ENCODE measurements around the gene TFPI. TPM values are rescaled to one million over a fixed set of nuclear protein-coding genes. Genes with fewer than 3 reads are reported as not detected.

The TFPI gene
- total RNA-seq, 2 donors from 2014 or later: 63.5 to 86.8 TPM

DNA sequence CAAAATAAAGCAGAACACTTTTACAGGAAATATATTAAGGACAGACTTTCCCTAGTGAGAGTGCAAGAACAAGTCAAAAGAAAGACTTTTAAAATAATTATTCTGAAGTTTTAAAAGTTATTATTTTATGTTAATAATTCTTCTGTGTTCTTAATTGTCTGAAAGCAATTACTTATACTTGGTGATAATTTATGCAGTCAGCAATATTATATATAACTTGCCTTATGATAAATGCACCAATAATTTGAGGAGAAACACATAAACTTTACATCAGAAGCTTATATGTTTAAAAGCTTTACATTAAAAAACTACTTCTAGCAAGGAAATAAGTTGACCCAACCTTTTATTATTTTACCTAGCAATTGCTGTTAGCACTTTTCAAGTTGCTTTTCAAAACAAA, 102.7 kb downstream of the TFPI start:
- H3K27ac ChIP-seq: no peak overlapping the region
- no peak for ATAC-seq (ENCODE audit: insufficient number of reproducible peaks, low FRiP score, low read depth)
- H3K9me3 ChIP-seq: no peaks in the 10 kb centered on the region
- no peaks in the 10 kb centered on the region for H3K4me1 ChIP-seq (ENCODE audit: control insufficient read depth in 1 of 2, low read depth in 2 of 2)
- TF ChIP-seq, protein P1, sequence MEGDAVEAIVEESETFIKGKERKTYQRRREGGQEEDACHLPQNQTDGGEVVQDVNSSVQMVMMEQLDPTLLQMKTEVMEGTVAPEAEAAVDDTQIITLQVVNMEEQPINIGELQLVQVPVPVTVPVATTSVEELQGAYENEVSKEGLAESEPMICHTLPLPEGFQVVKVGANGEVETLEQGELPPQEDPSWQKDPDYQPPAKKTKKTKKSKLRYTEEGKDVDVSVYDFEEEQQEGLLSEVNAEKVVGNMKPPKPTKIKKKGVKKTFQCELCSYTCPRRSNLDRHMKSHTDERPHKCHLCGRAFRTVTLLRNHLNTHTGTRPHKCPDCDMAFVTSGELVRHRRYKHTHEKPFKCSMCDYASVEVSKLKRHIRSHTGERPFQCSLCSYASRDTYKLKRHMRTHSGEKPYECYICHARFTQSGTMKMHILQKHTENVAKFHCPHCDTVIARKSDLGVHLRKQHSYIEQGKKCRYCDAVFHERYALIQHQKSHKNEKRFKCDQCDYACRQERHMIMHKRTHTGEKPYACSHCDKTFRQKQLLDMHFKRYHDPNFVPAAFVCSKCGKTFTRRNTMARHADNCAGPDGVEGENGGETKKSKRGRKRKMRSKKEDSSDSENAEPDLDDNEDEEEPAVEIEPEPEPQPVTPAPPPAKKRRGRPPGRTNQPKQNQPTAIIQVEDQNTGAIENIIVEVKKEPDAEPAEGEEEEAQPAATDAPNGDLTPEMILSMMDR (IDR thresholded peaks at IDR 0.05): no peak
- H3K27me3 ChIP-seq (replicated peaks; ENCODE audit: insufficient read depth): no peaks in the 10 kb centered on the region
- DNase-seq (ENCODE audit: low spot score): no peak
- H3K4me3 ChIP-seq: no peak overlapping the region
- no peaks in the 10 kb centered on the region for H3K36me3 ChIP-seq

DNA sequence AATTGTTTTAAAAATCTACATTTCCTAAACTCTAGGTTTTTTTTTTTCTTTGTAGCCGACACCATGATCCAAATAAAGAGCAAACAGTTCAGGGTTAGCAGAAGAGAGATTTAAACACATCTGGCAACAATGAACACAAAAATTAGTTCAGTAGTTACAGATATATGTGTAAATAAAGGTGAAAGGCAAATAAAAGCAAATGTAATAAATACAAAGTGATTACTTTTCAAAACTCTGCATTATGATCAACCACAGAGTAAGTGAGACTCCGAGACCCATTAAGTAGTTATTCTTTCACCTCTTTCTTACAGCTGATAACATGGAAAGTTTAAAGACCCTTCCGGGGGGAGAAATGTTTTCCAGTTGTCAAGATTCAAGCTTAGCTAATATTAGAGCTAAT, 106.9 kb downstream of the TFPI start:
- Histone ChIP-seq H3K4me3 (peak overlapping the region; percentile 70), H3K9me3 (no peaks in the 10 kb centered on the region), H3K27ac (peak overlapping the region in 1 of 2 donors; percentile 43), H3K27me3 (replicated peaks; ENCODE audit: insufficient read depth) (no peaks in the 10 kb centered on the region), H3K4me1 (ENCODE audit: control insufficient read depth in 1 of 2, low read depth in 2 of 2) (no peaks in the 10 kb centered on the region), H3K36me3 (no peaks in the 10 kb centered on the region)
- DNase-seq (ENCODE audit: low spot score) (no peak), ATAC-seq (ENCODE audit: insufficient number of reproducible peaks, low FRiP score, low read depth) (no peak)
- TF ChIP-seq, protein P1 (IDR thresholded peaks at IDR 0.05): no peak

DNA sequence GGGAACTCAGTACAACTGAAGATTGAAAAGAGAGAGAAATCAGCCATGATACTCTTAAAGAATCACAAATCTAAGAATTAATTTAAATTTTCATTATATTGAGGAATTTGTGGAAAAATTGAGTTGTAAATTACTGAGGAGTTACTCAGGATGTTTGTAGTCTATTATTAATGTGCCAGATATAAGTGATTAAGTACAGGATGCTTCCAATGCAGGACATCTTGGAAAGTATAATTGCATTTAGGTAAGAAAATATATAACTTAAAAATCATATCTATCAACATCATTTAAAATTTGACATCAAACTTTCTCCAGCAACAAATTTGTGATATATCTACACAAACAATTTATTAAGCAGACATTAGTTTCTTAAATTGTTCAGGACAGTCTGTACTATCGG, 107.5 kb downstream of the TFPI start:
- Histone ChIP-seq H3K36me3 (no peaks in the 10 kb centered on the region), H3K4me1 (ENCODE audit: control insufficient read depth in 1 of 2, low read depth in 2 of 2) (no peaks in the 10 kb centered on the region), H3K4me3 (peak overlapping the region; percentile 70), H3K27me3 (replicated peaks; ENCODE audit: insufficient read depth) (no peaks in the 10 kb centered on the region), H3K27ac (no peak overlapping the region), H3K9me3 (no peaks in the 10 kb centered on the region)
- DNase-seq (ENCODE audit: low spot score): no peak
- TF ChIP-seq, protein P1 (IDR thresholded peaks at IDR 0.05): no peak
- ATAC-seq (ENCODE audit: insufficient number of reproducible peaks, low FRiP score, low read depth): no peak

GRCh38 chr2:187445051-187445450, 109.2 kb downstream of the TFPI start:
- H3K27ac ChIP-seq: no peak overlapping the region
- DNase-seq (ENCODE audit: low spot score) (no peak), ATAC-seq (ENCODE audit: insufficient number of reproducible peaks, low FRiP score, low read depth) (no peak)
- H3K36me3 ChIP-seq: no peaks in the 10 kb centered on the region
- TF ChIP-seq, protein P1 (IDR thresholded peaks at IDR 0.05): no peak
- no peaks in the 10 kb centered on the region for H3K4me1 ChIP-seq (ENCODE audit: control insufficient read depth in 1 of 2, low read depth in 2 of 2)
- no peaks in the 10 kb centered on the region for H3K27me3 ChIP-seq (replicated peaks; ENCODE audit: insufficient read depth)
- peak overlapping the region; percentile 19 for H3K4me3 ChIP-seq
- H3K9me3 ChIP-seq: no peaks in the 10 kb centered on the region

- TF ChIP-seq, protein P1 (IDR thresholded peaks at IDR 0.05): no peak
- H3K27me3 ChIP-seq (replicated peaks; ENCODE audit: insufficient read depth): no peaks in the 10 kb centered on the region
- ATAC-seq (ENCODE audit: insufficient number of reproducible peaks, low FRiP score, low read depth) (no peak), DNase-seq (ENCODE audit: low spot score) (no peak)
- no peaks in the 10 kb centered on the region for H3K9me3 ChIP-seq
- H3K27ac ChIP-seq: no peak overlapping the region
- no peaks in the 10 kb centered on the region for H3K36me3 ChIP-seq
- H3K4me3 ChIP-seq: no peak overlapping the region
- peaks cover 4 to 8% of the 10 kb centered on the region in 2 donors for H3K4me1 ChIP-seq (ENCODE audit: control insufficient read depth in 1 of 2, low read depth in 2 of 2)
Observed at GRCh38 chr2:187442778-187443177, 111.5 kb downstream of the TFPI start.
